Measurements from ENCODE around the gene ZHX3.

DNA sequence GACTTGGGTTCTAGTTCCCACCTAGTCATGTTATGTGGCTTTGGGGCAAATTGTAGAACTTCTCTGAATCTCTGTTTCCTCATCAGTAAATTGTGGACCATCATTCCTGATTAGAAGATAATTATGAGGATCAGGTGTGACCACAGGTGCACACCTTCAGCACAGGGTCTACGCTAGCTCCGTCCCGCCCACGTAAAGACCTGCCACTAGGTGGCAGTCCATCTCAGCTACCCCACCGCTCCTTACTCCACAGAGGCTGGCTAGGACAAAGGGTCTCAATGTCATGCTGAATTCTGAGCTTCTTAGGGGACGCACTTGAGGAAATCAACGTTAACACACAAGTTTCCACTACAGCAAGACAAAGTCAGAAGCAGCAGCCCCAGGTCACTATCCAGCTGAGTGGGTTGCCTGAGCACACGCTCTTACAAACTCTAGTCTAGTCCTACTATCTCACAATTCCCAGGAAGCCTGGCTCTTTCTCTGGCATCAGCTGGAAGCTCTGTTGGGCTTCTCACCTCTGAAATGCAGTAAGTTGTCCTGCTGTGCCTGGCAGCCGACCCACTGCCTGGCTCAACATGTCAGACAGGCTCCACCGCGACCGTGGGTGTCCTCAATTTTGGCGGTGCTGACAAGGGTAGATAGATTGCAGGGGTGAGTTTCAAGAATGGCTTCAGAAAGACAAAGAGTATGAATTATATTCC lies 182.2 kb downstream of the ZHX3 start:
- no peak for TF ChIP-seq POLR2A (IDR thresholded peaks at IDR 0.05; ENCODE audit: low read length)
- no peak for TF ChIP-seq GATA1 (IDR thresholded peaks at IDR 0.05; ENCODE audit: low read depth, low read length)

Data from erythroblast (primary cell).